Measurements from ENCODE around the gene UXT. TPM values are rescaled to one million over a fixed set of nuclear protein-coding genes. Genes with fewer than 3 reads are reported as not detected.

UXT gene
- polyA plus RNA-seq, 1 donor from 2014 or later = 153 TPM

DNA sequence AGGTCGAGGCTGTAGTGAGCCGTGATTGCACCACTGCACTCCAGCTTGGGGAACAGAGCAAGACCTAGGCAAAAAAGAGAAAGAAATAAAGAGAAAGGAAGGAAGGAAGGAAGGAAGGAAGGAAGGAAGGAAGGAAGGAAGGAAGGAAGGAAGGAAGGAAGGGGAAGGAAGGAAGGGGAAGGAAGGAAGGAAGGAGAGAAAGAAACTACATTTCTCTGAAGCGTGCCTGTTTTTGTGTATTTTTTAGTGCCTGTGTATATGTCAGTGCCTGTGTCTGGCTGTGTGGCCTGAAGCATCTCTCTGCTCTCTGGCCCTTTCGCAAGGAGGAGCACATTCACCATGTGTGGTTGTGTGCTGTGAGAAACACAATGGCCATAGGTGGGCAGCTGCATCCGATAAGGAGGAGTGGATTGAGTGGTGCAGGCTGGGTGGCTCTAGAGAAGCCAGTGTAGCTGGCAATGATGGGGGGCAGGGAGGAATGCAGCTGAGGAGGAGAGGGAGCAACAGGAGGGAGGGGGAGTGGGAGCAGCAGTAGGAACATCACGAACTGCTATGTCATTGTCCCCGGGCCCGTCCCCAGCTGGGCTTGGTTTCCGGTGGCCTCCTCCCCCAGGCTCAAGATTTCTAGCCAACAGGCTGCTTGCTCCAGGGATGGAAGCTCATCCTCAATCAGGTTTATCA, 50.7 kb downstream of the UXT start:
- no peaks in the 10 kb centered on the region for H3K79me2 ChIP-seq (replicated peaks; ENCODE audit: insufficient read depth, low read length)
- no peak overlapping the region for H3K27ac ChIP-seq (ENCODE audit: low read length)
- no peak overlapping the region for H2AFZ ChIP-seq (ENCODE audit: low read depth, low read length)
- no peak for TF ChIP-seq EP300 (conservative IDR thresholded peaks at IDR 0.05; ENCODE audit: poor library complexity, severe bottlenecking)
- no peak for TF ChIP-seq SMC3 (conservative IDR thresholded peaks at IDR 0.05; ENCODE audit: poor library complexity)
- TF ChIP-seq, protein P1, sequence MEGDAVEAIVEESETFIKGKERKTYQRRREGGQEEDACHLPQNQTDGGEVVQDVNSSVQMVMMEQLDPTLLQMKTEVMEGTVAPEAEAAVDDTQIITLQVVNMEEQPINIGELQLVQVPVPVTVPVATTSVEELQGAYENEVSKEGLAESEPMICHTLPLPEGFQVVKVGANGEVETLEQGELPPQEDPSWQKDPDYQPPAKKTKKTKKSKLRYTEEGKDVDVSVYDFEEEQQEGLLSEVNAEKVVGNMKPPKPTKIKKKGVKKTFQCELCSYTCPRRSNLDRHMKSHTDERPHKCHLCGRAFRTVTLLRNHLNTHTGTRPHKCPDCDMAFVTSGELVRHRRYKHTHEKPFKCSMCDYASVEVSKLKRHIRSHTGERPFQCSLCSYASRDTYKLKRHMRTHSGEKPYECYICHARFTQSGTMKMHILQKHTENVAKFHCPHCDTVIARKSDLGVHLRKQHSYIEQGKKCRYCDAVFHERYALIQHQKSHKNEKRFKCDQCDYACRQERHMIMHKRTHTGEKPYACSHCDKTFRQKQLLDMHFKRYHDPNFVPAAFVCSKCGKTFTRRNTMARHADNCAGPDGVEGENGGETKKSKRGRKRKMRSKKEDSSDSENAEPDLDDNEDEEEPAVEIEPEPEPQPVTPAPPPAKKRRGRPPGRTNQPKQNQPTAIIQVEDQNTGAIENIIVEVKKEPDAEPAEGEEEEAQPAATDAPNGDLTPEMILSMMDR (IDR thresholded peaks at IDR 0.05; ENCODE audit: poor library complexity, severe bottlenecking) = no peak
- no peak for TF ChIP-seq POLR2AphosphoS5 (IDR thresholded peaks at IDR 0.05)
- no peaks in the 10 kb centered on the region for H3K36me3 ChIP-seq (ENCODE audit: insufficient read depth, low read length)
- no peak overlapping the region for H3K4me2 ChIP-seq (ENCODE audit: low read length)
- no peaks in the 10 kb centered on the region for H4K20me1 ChIP-seq (ENCODE audit: insufficient read depth)
- no peaks in the 10 kb centered on the region for H3K27me3 ChIP-seq (ENCODE audit: insufficient read depth, low read depth, low read length)
- H3F3A ChIP-seq (ENCODE audit: insufficient read depth, low read length, poor library complexity, severe bottlenecking) = no peaks in the 10 kb centered on the region
- H3K4me3 ChIP-seq (ENCODE audit: low read length) = no peak overlapping the region
- no peak overlapping the region for H3K9ac ChIP-seq (ENCODE audit: low read length)
- no peaks in the 10 kb centered on the region for H3K9me3 ChIP-seq (ENCODE audit: low read length)
- H3K9me2 ChIP-seq (ENCODE audit: insufficient read depth, low read length) = no peaks in the 10 kb centered on the region

DNA sequence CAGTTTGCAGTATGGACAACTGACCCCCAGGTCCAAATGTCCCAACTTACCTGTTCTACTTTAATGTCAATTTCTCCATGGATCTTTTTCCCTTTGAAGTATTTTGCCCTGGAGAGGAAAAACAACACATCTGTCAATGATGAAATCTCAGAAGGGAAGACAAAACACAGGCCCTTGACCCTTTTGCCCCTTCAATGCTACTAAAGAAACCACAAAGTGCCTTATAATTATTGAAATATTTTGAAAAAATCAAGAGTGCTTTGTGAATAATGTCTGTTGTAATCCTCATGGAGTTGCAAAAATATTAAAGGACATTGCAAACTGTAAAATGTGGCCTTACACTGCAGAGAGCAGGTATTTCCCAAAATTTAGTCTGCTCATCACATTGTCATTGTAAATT, 51.9 kb downstream of the UXT start:
- Histone ChIP-seq H3K4me3 (ENCODE audit: low read length) (no peak overlapping the region), H4K20me1 (ENCODE audit: insufficient read depth) (no peaks in the 10 kb centered on the region), H3K4me2 (ENCODE audit: low read length) (no peak overlapping the region), H3K79me2 (replicated peaks; ENCODE audit: insufficient read depth, low read length) (no peaks in the 10 kb centered on the region), H3K9ac (ENCODE audit: low read length) (no peak overlapping the region), H3K9me3 (ENCODE audit: low read length) (no peaks in the 10 kb centered on the region), H3F3A (ENCODE audit: insufficient read depth, low read length, poor library complexity, severe bottlenecking) (no peaks in the 10 kb centered on the region), H2AFZ (ENCODE audit: low read depth, low read length) (no peak overlapping the region), H3K9me2 (ENCODE audit: insufficient read depth, low read length) (no peaks in the 10 kb centered on the region), H3K27me3 (ENCODE audit: insufficient read depth, low read depth, low read length) (no peaks in the 10 kb centered on the region), H3K36me3 (ENCODE audit: insufficient read depth, low read length) (no peaks in the 10 kb centered on the region), H3K27ac (ENCODE audit: low read length) (no peak overlapping the region)
- TF ChIP-seq EZH2 (IDR thresholded peaks at IDR 0.05; ENCODE audit: borderline replicate concordance, insufficient read depth, low read length, poor library complexity, severe bottlenecking) (no peak), RAD21 (conservative IDR thresholded peaks at IDR 0.05) (no peak), MXI1 (conservative IDR thresholded peaks at IDR 0.05; ENCODE audit: poor library complexity, severe bottlenecking) (no peak), EP300 (conservative IDR thresholded peaks at IDR 0.05; ENCODE audit: poor library complexity, severe bottlenecking) (no peak), POLR2AphosphoS5 (IDR thresholded peaks at IDR 0.05) (no peak), TAF1 (IDR thresholded peaks at IDR 0.05; ENCODE audit: low read depth) (no peak), SMC3 (conservative IDR thresholded peaks at IDR 0.05; ENCODE audit: poor library complexity) (no peak), REST (IDR thresholded peaks at IDR 0.05; ENCODE audit: borderline replicate concordance) (no peak)
- TF ChIP-seq, protein P1 (IDR thresholded peaks at IDR 0.05; ENCODE audit: poor library complexity, severe bottlenecking) = no peak
